AG04449 (cell line): ENCODE results near the gene ACBD3.

Experiments
- CTCF ChIA-PET: fragments of 350-600 bp; formaldehyde crosslinking; extraction: SDS; loops from one replicate; lab custom pipeline; 2021; ENCODE audit warnings: antibody characterized with exemption; lab: Yijun Ruan, JAX
- POLR2A ChIA-PET: fragments of 400-600, 350-600 bp; formaldehyde crosslinking; extraction: SDS; loops from one replicate; lab custom pipeline; 2020; ENCODE audit warnings: antibody characterized with exemption, inconsistent platforms; lab: Yijun Ruan, JAX
- DNase-seq: peaks from one replicate; pipeline ENCODE4 v3.0.0-alpha.2; 2010; ENCODE audit warnings: low read depth, low spot score
- H3K4me3 ChIP-seq: 2 replicates; pipeline ENCODE4 v1.5.1; 2011; ENCODE audit warnings: low read depth, mild to moderate bottlenecking, control low read depth, low read length
- CTCF ChIP-seq: IDR thresholded peaks from one replicate; pipeline ENCODE4 v1.5.1; 2011; ENCODE audit warnings: mild to moderate bottlenecking, moderate library complexity, low read length, control low read depth, inconsistent platforms; ENCODE audit not compliant: insufficient read depth; ENCODE audit errors: missing control alignments

The ACBD3 gene

GRCh38 chr1:226135709-226136108 lies 50.8 kb downstream of the ACBD3 start:
- no peak for DNase-seq
- no peak for TF ChIP-seq CTCF
- no peak overlapping the region for H3K4me3 ChIP-seq
- CTCF ChIA-PET: interaction anchor here (0.9 to 3.0 kb wide), 5 partner anchors 8 to 71 kb away, joined by 3 to 32 read pairs (median 3); no protein-coding TSS in a partner anchor
- POLR2A ChIA-PET: interaction anchor here (2.0 kb wide), 1 partner anchor 10 kb away, joined by 7 read pairs; no protein-coding TSS in a partner anchor

GRCh38 chr1:226135059-226135651 lies 51.4 kb downstream of the ACBD3 start:
- no peak for TF ChIP-seq CTCF
- CTCF ChIA-PET: interaction anchor here (3.0 kb wide), 1 partner anchor 10 kb away, joined by 32 read pairs; no protein-coding TSS in a partner anchor
- DNase-seq: no peak

GRCh38 chr1:226134170-226135058 lies 52.1 kb downstream of the ACBD3 start:
- H3K4me3 ChIP-seq: no peak overlapping the region
- ChIA-PET CTCF (interaction anchor here (1.0 to 3.0 kb wide), 5 partner anchors 10 to 65 kb away, joined by 3 to 44 read pairs (median 6); no protein-coding TSS in a partner anchor), POLR2A (interaction anchor here (2.0 kb wide), 1 partner anchor 9 kb away, joined by 7 read pairs; no protein-coding TSS in a partner anchor)
- no peak for DNase-seq
- no peak for TF ChIP-seq CTCF

More at GRCh38 chr1:226135059-226135651, 51.4 kb downstream of the ACBD3 start:
- POLR2A ChIA-PET: interaction anchor here (2.0 kb wide), 1 partner anchor 10 kb away, joined by 7 read pairs; no protein-coding TSS in a partner anchor
- H3K4me3 ChIP-seq: no peak overlapping the region

- CTCF ChIA-PET: interaction anchor here (0.7 to 2.3 kb wide), 5 partner anchors 9 to 200 kb away, joined by 3 to 44 read pairs (median 3); no protein-coding TSS in a partner anchor
- TF ChIP-seq CTCF: no peak
- POLR2A ChIA-PET: no interaction called here
- no peak overlapping the region for H3K4me3 ChIP-seq
- no peak for DNase-seq
Measured at GRCh38 chr1:226133504-226134123, 52.9 kb downstream of the ACBD3 start.

- DNase-seq: no peak
- CTCF ChIA-PET: interaction anchor here (0.7 to 2.3 kb wide), 6 partner anchors 9 to 200 kb away, joined by 3 to 44 read pairs (median 4); no protein-coding TSS in a partner anchor
Measured at GRCh38 chr1:226132728-226133503, 53.6 kb downstream of the ACBD3 start.

More at GRCh38 chr1:226132728-226133503, 53.6 kb downstream of the ACBD3 start:
- POLR2A ChIA-PET: no interaction called here
- no peak overlapping the region for H3K4me3 ChIP-seq
- no peak for TF ChIP-seq CTCF
